Endothelial cell of umbilical vein (primary cell): ENCODE results near the gene NR4A1. TPM values are rescaled to one million over a fixed set of nuclear protein-coding genes. Genes with fewer than 3 reads are reported as not detected.

ENCODE experiments used
- BruUV-seq: library from RNA; stranded (reverse); fragments of 400-500 nt; replicated peaks from 2 replicates; lab custom pipeline; 2021; lab: Mats Ljungman, UMichigan
- CTCF ChIA-PET: fragments of 300-600, 350-600 bp; sonication (Branson Sonifier 250); formaldehyde crosslinking; loops from one replicate; lab custom pipeline; 2021; ENCODE audit warnings: antibody characterized with exemption, inconsistent platforms; lab: Charles Lee
- POLR2A ChIA-PET: fragments of 300-600, 350-600 bp; sonication (Branson Sonifier 250); formaldehyde crosslinking; loops from one replicate; lab custom pipeline; 2021; ENCODE audit warnings: antibody characterized with exemption, inconsistent platforms; lab: Charles Lee
- DNase-seq: peaks from one replicate; pipeline ENCODE4 v3.0.0-alpha.2; 2011; ENCODE audit warnings: low read depth, low spot score
- FAIRE-seq: peaks from 2 replicates; lab custom pipeline; 2011; peaks lifted over from hg19 to GRCh38; lab: Jason Lieb, UNC
- H2AFZ ChIP-seq: 2 replicates; pipeline ENCODE4 v1.6.0; 2012; ENCODE audit warnings: low read depth, low read length, control low read depth, inconsistent platforms
- H3K27ac ChIP-seq: 2 replicates; pipeline ENCODE4 v1.5.1; 2011; ENCODE audit warnings: low read depth, mild to moderate bottlenecking, control low read depth, low read length, moderate library complexity; ENCODE audit not compliant: insufficient read depth
- H3K27me3 ChIP-seq, 2 experiments: 2 replicates each; pipeline versions ENCODE4 v1.6.0 to v1.6.1; 2011; ENCODE audit warnings: low read length in 2 of 2, mixed read lengths in 1 of 2; ENCODE audit not compliant: control insufficient read depth in 2 of 2, insufficient read depth in 2 of 2
- H3K36me3 ChIP-seq, 2 experiments: 2 replicates in 1 of 2; 3 replicates in 1 of 2; pipeline ENCODE4 v1.5.1; 2011; ENCODE audit warnings: low read length in 2 of 2, mild to moderate bottlenecking in 1 of 2, moderate library complexity in 1 of 2; ENCODE audit not compliant: control insufficient read depth in 2 of 2, insufficient read depth in 2 of 2; ENCODE audit errors: extremely low read depth in 1 of 2
- H3K4me1 ChIP-seq: 3 replicates; pipeline ENCODE4 v1.5.1; 2011; ENCODE audit warnings: mild to moderate bottlenecking, low read length; ENCODE audit not compliant: control insufficient read depth, insufficient read depth; ENCODE audit errors: extremely low read depth
- H3K4me2 ChIP-seq: 2 replicates; pipeline ENCODE4 v1.6.1; 2011; ENCODE audit warnings: low read length, control low read depth, mixed read lengths; ENCODE audit not compliant: insufficient read depth
- H3K4me3 ChIP-seq, 3 experiments: fragments of 200-600 bp in 1 of 3; sonication (generic), shearing (Covaris generic) in 1 of 3; replicated peaks in 1 of 3; 2 replicates each; pipeline ENCODE4 v1.5.1; 2011 to 2016; ENCODE audit warnings: control low read depth in 3 of 3, low read length in 3 of 3, mild to moderate bottlenecking in 2 of 3, inconsistent platforms in 1 of 3, low read depth in 1 of 3, moderate library complexity in 1 of 3; ENCODE audit not compliant: insufficient read depth in 1 of 3
- H3K79me2 ChIP-seq: 2 replicates; pipeline ENCODE4 v1.6.0; 2012; ENCODE audit warnings: low read length, inconsistent platforms; ENCODE audit not compliant: control insufficient read depth, insufficient read depth
- H3K9ac ChIP-seq: replicated peaks from 2 replicates; pipeline ENCODE3; 2011; ENCODE audit warnings: low read length, control low read depth; ENCODE audit not compliant: insufficient read depth; ENCODE audit errors: extremely low read depth
- H3K9me1 ChIP-seq: replicated peaks from 3 replicates; pipeline ENCODE4 v1.6.0; 2011; ENCODE audit warnings: mild to moderate bottlenecking, low read length; ENCODE audit not compliant: control insufficient read depth, insufficient read depth; ENCODE audit errors: extremely low read depth
- H3K9me3 ChIP-seq: replicated peaks from 2 replicates; pipeline ENCODE4 v1.5.1; 2012; ENCODE audit warnings: low read length, inconsistent platforms; ENCODE audit not compliant: control insufficient read depth, insufficient read depth
- H4K20me1 ChIP-seq: replicated peaks from 2 replicates; pipeline ENCODE3; 2011; ENCODE audit warnings: mild to moderate bottlenecking, low read length; ENCODE audit not compliant: control insufficient read depth, insufficient read depth; ENCODE audit errors: extremely low read depth
- CTCF ChIP-seq, 2 donors: IDR thresholded peaks; 1 replicate in 1 of 2; 2 replicates in 1 of 2; pipeline ENCODE4 v1.5.1; 2011; ENCODE audit warnings: low read length in 2 of 2, mild to moderate bottlenecking in 2 of 2, moderate library complexity in 2 of 2, control low read depth in 1 of 2, inconsistent platforms in 1 of 2, low read depth in 1 of 2; ENCODE audit not compliant: insufficient read depth in 1 of 2; ENCODE audit errors: extremely low read depth in 1 of 2
- EZH2 ChIP-seq: IDR thresholded peaks from 2 replicates; pipeline ENCODE4 v1.6.1; 2012; ENCODE audit warnings: borderline replicate concordance, low read depth, mild to moderate bottlenecking, moderate library complexity, low read length, inconsistent platforms; ENCODE audit not compliant: severe bottlenecking
- FOS ChIP-seq: IDR thresholded peaks from 2 replicates; pipeline ENCODE4 v1.6.1; 2011; ENCODE audit warnings: mild to moderate bottlenecking, low read length, moderate library complexity, borderline replicate concordance; ENCODE audit not compliant: insufficient read depth
- GATA2 ChIP-seq: IDR thresholded peaks from 2 replicates; pipeline ENCODE4 v1.7.0; 2011; ENCODE audit warnings: low read depth, mild to moderate bottlenecking, moderate library complexity, mixed read lengths, low read length; ENCODE audit not compliant: insufficient read length, insufficient read depth
- JUN ChIP-seq: IDR thresholded peaks from 2 replicates; pipeline ENCODE4 v1.6.1; 2011; ENCODE audit warnings: borderline replicate concordance, low read depth; ENCODE audit not compliant: insufficient read length, insufficient read depth
- MAX ChIP-seq: IDR thresholded peaks from 2 replicates; pipeline ENCODE4 v1.6.1; 2011; ENCODE audit not compliant: insufficient read depth, insufficient read length
- MYC ChIP-seq: IDR thresholded peaks from one replicate; pipeline ENCODE4 v1.6.1; 2011; ENCODE audit warnings: mild to moderate bottlenecking, low read depth, low read length
- POLR2A ChIP-seq: IDR thresholded peaks from 2 replicates; pipeline ENCODE4 v1.6.1; 2012; ENCODE audit warnings: low read depth, mild to moderate bottlenecking, control low read depth, low read length
- POLR2AphosphoS5 ChIP-seq: IDR thresholded peaks from 2 replicates; pipeline ENCODE4 v1.6.1; 2012; ENCODE audit warnings: low read depth, mild to moderate bottlenecking, control low read depth, low read length, moderate library complexity; ENCODE audit not compliant: insufficient read depth
- dilution Hi-C: fragments of 300-500 bp; cut with MboI; formaldehyde crosslinking; loops from one replicate; pipeline ENCODE4 v1.15.0; 2019; ENCODE audit warnings: low sequenced_read_pairs; ENCODE audit not compliant: extremely low pct_ligation_motif_present
- intact Hi-C: fragments of 100-400 bp; cut with micrococcal nuclease; formaldehyde crosslinking; loops from one replicate; pipeline ENCODE4 v1.10.0; 2022
- polyA plus RNA-seq, 4 experiments: library from polyadenylated mRNA; depleted of rRNA in 3 of 4; stranded (reverse) in 3 of 4; unstranded in 1 of 4; fragments of >200 nt; gene quantifications; 2 replicates each; pipeline versions ENCODE4 v1.2.1 to v1.2.3, GENCODE V29; 2011 to 2012; ENCODE audit warnings: missing spikeins in 1 of 4
- total RNA-seq: library from RNA; stranded (reverse); gene quantifications from 2 replicates; pipeline ENCODE4 v1.2.3, GENCODE V29; 2021

NR4A1 gene
- total and polyA plus RNA-seq, 2 donors (not counting 3 experiments of a cell fraction or from before 2014, with no cell fraction given) = 6.8 to 18.2 TPM

- CTCF ChIA-PET = interaction anchor here (1.2 to 13.1 kb wide), 2 partner anchors 9 to 11 kb away, joined by 6 to 946 read pairs; partner anchors contain the start of gene TAMALIN
- H3K4me2 ChIP-seq = no peak overlapping the region
- peaks cover 13% of the 10 kb centered on the region for H3K4me1 ChIP-seq
- H3K27ac ChIP-seq = no peak overlapping the region
- intact Hi-C loops = no loop called here
- peaks cover 6% of the 10 kb centered on the region for H3K79me2 ChIP-seq
- BruUV-seq = no TSS peak
- no peaks in the 10 kb centered on the region for H3K9me1 ChIP-seq
- H4K20me1 ChIP-seq = no peaks in the 10 kb centered on the region
- dilution Hi-C loops = no loop called here
- POLR2A ChIA-PET = interaction anchor here (12.4 kb wide), 1 partner anchor 9 kb away, joined by 221 read pairs; the partner anchor contains the start of gene TAMALIN
- no peak for FAIRE-seq
- no peak for TF ChIP-seq EZH2
- no peaks in the 10 kb centered on the region for H3K27me3 ChIP-seq
- no peak overlapping the region for H3K9ac ChIP-seq
- no peak for DNase-seq
- H3K4me3 ChIP-seq = no peak overlapping the region
- no peak overlapping the region for H2AFZ ChIP-seq
- H3K36me3 ChIP-seq = peaks cover 38 to 43% of the 10 kb centered on the region in 2 experiments
- no peaks in the 10 kb centered on the region for H3K9me3 ChIP-seq
Measured at GRCh38 chr12:52014567-52015530, 36.4 kb upstream of the NR4A1 start.

- no peak overlapping the region for H3K27ac ChIP-seq
- peaks cover 37 to 41% of the 10 kb centered on the region in 2 experiments for H3K36me3 ChIP-seq
- CTCF ChIA-PET = interaction anchor here (13.1 kb wide), 1 partner anchor 10 kb away, joined by 946 read pairs; the partner anchor contains the start of gene TAMALIN
- H3K4me2 ChIP-seq = no peak overlapping the region
- no peak for TF ChIP-seq POLR2AphosphoS5
- no peak for TF ChIP-seq GATA2
- no peak for TF ChIP-seq EZH2
- TF ChIP-seq MAX = no peak
- no peak for TF ChIP-seq MYC
- TF ChIP-seq JUN = no peak
- TF ChIP-seq FOS = no peak
- no peak for TF ChIP-seq CTCF (IDR thresholded peaks at IDR 0.05; ENCODE audit: extremely low read depth in 1 of 2, insufficient read depth in 1 of 2, low read depth in 1 of 2, low read length in 2 of 2)
- no peak for TF ChIP-seq POLR2A
- H3K9me3 ChIP-seq = no peaks in the 10 kb centered on the region
- FAIRE-seq (no peak), DNase-seq (no peak)
- no TSS peak for BruUV-seq
- POLR2A ChIA-PET = interaction anchor here (12.4 kb wide), 1 partner anchor 10 kb away, joined by 221 read pairs; the partner anchor contains the start of gene TAMALIN
- no peak overlapping the region for H2AFZ ChIP-seq
- dilution Hi-C loops = no loop called here
- H3K9ac ChIP-seq = no peak overlapping the region
- no peaks in the 10 kb centered on the region for H3K9me1 ChIP-seq
- no peaks in the 10 kb centered on the region for H4K20me1 ChIP-seq
- H3K27me3 ChIP-seq = no peaks in the 10 kb centered on the region
- H3K79me2 ChIP-seq = peaks cover 3% of the 10 kb centered on the region
- intact Hi-C loops = no loop called here
- H3K4me1 ChIP-seq = peaks cover 13% of the 10 kb centered on the region
- no peak overlapping the region for H3K4me3 ChIP-seq
Measured at GRCh38 chr12:52015532-52016041, 35.7 kb upstream of the NR4A1 start.
